ENCODE measurements around the gene VWC2L.

The VWC2L gene

GRCh38 chr2:214591366-214591765 is 180.5 kb downstream of the VWC2L start:
- no peak for DNase-seq (ENCODE audit: extremely low spot score)
- TF ChIP-seq CTCF (IDR thresholded peaks at IDR 0.05; ENCODE audit: control extremely low read depth, extremely low read depth, low read depth, missing control alignments), result no peak
- POLR2A ChIA-PET, result no interaction called here
- CTCF ChIA-PET, result no interaction called here

GRCh38 chr2:214592011-214592410 is 181.2 kb downstream of the VWC2L start:
- ChIA-PET POLR2A (no interaction called here), CTCF (interaction anchor here (0.8 kb wide), 1 partner anchor 13 kb away, joined by 3 read pairs; no protein-coding TSS in a partner anchor)
- DNase-seq (ENCODE audit: extremely low spot score), result no peak
- TF ChIP-seq CTCF (IDR thresholded peaks at IDR 0.05; ENCODE audit: control extremely low read depth, extremely low read depth, low read depth, missing control alignments), result no peak

GRCh38 chr2:214593727-214594126 is 182.9 kb downstream of the VWC2L start:
- POLR2A ChIA-PET, result no interaction called here
- CTCF ChIA-PET, result interaction anchor here (1.2 to 1.7 kb wide), 4 partner anchors 10 to 39 kb away, joined by 3 to 5 read pairs (median 4); no protein-coding TSS in a partner anchor
- DNase-seq (ENCODE audit: extremely low spot score), result no peak
- TF ChIP-seq CTCF (IDR thresholded peaks at IDR 0.05; ENCODE audit: control extremely low read depth, extremely low read depth, low read depth, missing control alignments), result no peak

DNA sequence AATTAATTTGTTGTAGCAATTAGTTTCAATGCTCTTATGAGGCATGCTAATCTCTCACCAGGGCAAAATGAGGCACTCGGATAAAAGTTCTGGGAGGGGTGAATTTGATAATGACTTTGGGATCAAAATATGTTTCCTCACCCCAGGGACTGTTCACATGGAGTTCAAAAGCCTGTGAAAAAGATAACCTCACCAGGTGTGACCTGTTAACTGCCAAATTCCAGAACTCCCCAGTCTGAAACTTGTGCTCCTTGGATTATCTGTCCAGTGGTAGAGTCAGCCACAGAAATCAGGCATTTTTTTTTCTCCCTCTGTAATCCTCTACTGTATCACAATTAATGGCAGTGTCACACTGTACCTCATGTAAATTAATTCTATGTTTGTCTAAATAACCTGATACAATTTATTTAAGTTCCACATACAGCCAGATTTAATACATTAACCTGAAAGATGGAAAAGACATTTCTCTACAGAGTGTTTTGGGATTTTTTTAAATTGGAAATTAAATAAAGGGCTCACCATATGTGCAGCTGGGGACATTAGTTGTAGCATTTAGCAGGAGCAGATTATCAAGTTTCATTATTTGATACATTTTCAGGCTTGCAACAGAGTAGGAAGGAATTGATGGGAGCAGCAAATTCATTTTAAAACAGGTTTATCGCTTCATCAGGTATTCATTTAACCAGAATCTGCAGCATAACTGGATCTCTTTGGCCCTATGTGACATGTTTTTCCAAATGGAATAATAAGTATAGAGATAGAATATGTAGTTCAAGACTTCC is 191.2 kb downstream of the VWC2L start:
- CTCF ChIA-PET, result no interaction called here
- POLR2A ChIA-PET, result no interaction called here
- no peak for TF ChIP-seq CTCF (IDR thresholded peaks at IDR 0.05; ENCODE audit: control extremely low read depth, extremely low read depth, low read depth, missing control alignments)
- DNase-seq (ENCODE audit: extremely low spot score), result no peak

- no peak for DNase-seq (ENCODE audit: extremely low spot score)
- ChIA-PET POLR2A (no interaction called here), CTCF (interaction anchor here (1.1 to 1.2 kb wide), 2 partner anchors 10 to 74 kb away, joined by 3 read pairs; no protein-coding TSS in a partner anchor)
- TF ChIP-seq CTCF (IDR thresholded peaks at IDR 0.05; ENCODE audit: control extremely low read depth, extremely low read depth, low read depth, missing control alignments), result no peak
Measured at GRCh38 chr2:214604861-214605260, 194.0 kb downstream of the VWC2L start.

GRCh38 chr2:214607051-214607450 is 196.2 kb downstream of the VWC2L start:
- CTCF ChIA-PET, result interaction anchor here (0.8 to 0.9 kb wide), 2 partner anchors 20 to 278 kb away, joined by 3 to 4 read pairs; no protein-coding TSS in a partner anchor
- POLR2A ChIA-PET, result no interaction called here
- no peak for DNase-seq (ENCODE audit: extremely low spot score)
- TF ChIP-seq CTCF (IDR thresholded peaks at IDR 0.05; ENCODE audit: control extremely low read depth, extremely low read depth, low read depth, missing control alignments), result no peak
